ENCODE measurements around the gene SEC16A. TPM values are rescaled to one million over a fixed set of nuclear protein-coding genes. Genes with fewer than 3 reads are reported as not detected.
"Not testable (repeated sequence)": the region's sequence is repeated elsewhere in the genome, so short reads cannot be mapped to it uniquely, and the experiment has no call there.

SEC16A gene
- total and polyA plus RNA-seq, 2 experiments from 2014 or later, result 42.0 to 42.7 TPM

- peak overlapping the region; percentile 82 for H3K27ac ChIP-seq
- 23% methylated on average over 44 of the region's 71 CpGs for WGBS (ENCODE audit: low lambda C conversion rate, missing lambda C conversion rate)
- TF ChIP-seq EZH2phosphoT487 (IDR thresholded peaks at IDR 0.05; ENCODE audit: low read depth, severe bottlenecking, unreplicated experiment) (no peak), EZH2 (IDR thresholded peaks at IDR 0.05; ENCODE audit: borderline replicate concordance) (no peak)
- TF ChIP-seq, protein P1, sequence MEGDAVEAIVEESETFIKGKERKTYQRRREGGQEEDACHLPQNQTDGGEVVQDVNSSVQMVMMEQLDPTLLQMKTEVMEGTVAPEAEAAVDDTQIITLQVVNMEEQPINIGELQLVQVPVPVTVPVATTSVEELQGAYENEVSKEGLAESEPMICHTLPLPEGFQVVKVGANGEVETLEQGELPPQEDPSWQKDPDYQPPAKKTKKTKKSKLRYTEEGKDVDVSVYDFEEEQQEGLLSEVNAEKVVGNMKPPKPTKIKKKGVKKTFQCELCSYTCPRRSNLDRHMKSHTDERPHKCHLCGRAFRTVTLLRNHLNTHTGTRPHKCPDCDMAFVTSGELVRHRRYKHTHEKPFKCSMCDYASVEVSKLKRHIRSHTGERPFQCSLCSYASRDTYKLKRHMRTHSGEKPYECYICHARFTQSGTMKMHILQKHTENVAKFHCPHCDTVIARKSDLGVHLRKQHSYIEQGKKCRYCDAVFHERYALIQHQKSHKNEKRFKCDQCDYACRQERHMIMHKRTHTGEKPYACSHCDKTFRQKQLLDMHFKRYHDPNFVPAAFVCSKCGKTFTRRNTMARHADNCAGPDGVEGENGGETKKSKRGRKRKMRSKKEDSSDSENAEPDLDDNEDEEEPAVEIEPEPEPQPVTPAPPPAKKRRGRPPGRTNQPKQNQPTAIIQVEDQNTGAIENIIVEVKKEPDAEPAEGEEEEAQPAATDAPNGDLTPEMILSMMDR (IDR thresholded peaks at IDR 0.05; ENCODE audit: poor library complexity), result no peak
- H3K9me2 ChIP-seq (replicated peaks; ENCODE audit: insufficient read depth), result no peaks in the 10 kb centered on the region
- no peaks in the 10 kb centered on the region for H3K27me3 ChIP-seq
- H3K4me1 ChIP-seq (ENCODE audit: insufficient read depth), result peaks cover 15% of the 10 kb centered on the region
- peaks cover 50% of the 10 kb centered on the region for H3K79me2 ChIP-seq
- H2AFZ ChIP-seq, result peak overlapping the region; percentile 76
- H4K20me1 ChIP-seq (ENCODE audit: insufficient read depth, poor library complexity, severe bottlenecking), result peaks cover 4% of the 10 kb centered on the region
- peak overlapping the region; percentile 80 for H3K4me3 ChIP-seq
- H3K9me3 ChIP-seq (ENCODE audit: low read depth), result no peaks in the 10 kb centered on the region
- H3K36me3 ChIP-seq (replicated peaks; ENCODE audit: insufficient read depth, low read depth), result no peaks in the 10 kb centered on the region
- peak overlapping the region; percentile 99 for H3K4me2 ChIP-seq
- DNase-seq (ENCODE audit: low spot score), result peak; percentile 60
These were observed 73.0 kb downstream of the SEC16A start for GRCh38 chr9:136409557-136410455.

DNA sequence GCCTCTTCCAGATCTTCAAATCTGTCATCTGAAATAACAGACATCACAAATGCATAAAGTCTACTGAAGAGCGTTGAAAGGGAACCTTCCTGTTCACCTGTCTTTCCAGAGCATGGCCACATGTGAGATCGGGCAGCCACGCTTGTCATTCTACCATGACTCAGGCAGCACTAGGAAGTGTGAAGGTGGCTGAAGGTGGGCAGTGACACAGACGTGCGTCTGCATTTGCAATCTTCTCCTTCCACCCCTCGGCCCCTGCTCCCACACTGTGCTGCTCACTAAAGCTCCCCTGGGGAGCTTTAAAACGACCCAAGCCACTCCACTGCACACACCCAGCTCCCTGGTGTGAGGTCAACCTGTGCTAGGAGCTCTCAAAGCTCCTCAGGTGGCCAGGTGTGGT, 74.9 kb downstream of the SEC16A start:
- DNase-seq (ENCODE audit: low spot score), result no peak
- no peak overlapping the region for H2AFZ ChIP-seq
- H3K9me3 ChIP-seq (ENCODE audit: low read depth), result no peaks in the 10 kb centered on the region
- H3K79me2 ChIP-seq, result peaks cover 41% of the 10 kb centered on the region
- H3K4me3 ChIP-seq, result no peak overlapping the region
- TF ChIP-seq, protein P1 (IDR thresholded peaks at IDR 0.05; ENCODE audit: poor library complexity), result no peak
- no peak for TF ChIP-seq EZH2phosphoT487 (IDR thresholded peaks at IDR 0.05; ENCODE audit: low read depth, severe bottlenecking, unreplicated experiment)
- no peak for TF ChIP-seq EZH2 (IDR thresholded peaks at IDR 0.05; ENCODE audit: borderline replicate concordance)
- peaks cover 4% of the 10 kb centered on the region for H4K20me1 ChIP-seq (ENCODE audit: insufficient read depth, poor library complexity, severe bottlenecking)
- no peak overlapping the region for H3K27ac ChIP-seq
- no peaks in the 10 kb centered on the region for H3K9me2 ChIP-seq (replicated peaks; ENCODE audit: insufficient read depth)
- H3K36me3 ChIP-seq (replicated peaks; ENCODE audit: insufficient read depth, low read depth), result no peaks in the 10 kb centered on the region
- no peak overlapping the region for H3K4me2 ChIP-seq
- WGBS (ENCODE audit: low lambda C conversion rate, missing lambda C conversion rate), result 89% methylated on average over 7 of the region's 7 CpGs
- H3K4me1 ChIP-seq (ENCODE audit: insufficient read depth), result peaks cover 15% of the 10 kb centered on the region
- H3K27me3 ChIP-seq, result no peaks in the 10 kb centered on the region

- not testable (repeated sequence) for H3K36me3 ChIP-seq (replicated peaks; ENCODE audit: insufficient read depth, low read depth); H4K20me1 ChIP-seq (ENCODE audit: insufficient read depth, poor library complexity, severe bottlenecking); H3K4me3 ChIP-seq; H2AFZ ChIP-seq; H3K9me3 ChIP-seq (ENCODE audit: low read depth); H3K9me2 ChIP-seq (replicated peaks; ENCODE audit: insufficient read depth); H3K27ac ChIP-seq; DNase-seq (ENCODE audit: low spot score); H3K27me3 ChIP-seq; H3K4me2 ChIP-seq
- H3K4me1 ChIP-seq (ENCODE audit: insufficient read depth), result peaks cover 13% of the 10 kb centered on the region
- WGBS (ENCODE audit: low lambda C conversion rate, missing lambda C conversion rate), result 95% methylated on average over 24 of the region's 28 CpGs
- H3K79me2 ChIP-seq, result peaks cover 32% of the 10 kb centered on the region
These were observed 75.8 kb downstream of the SEC16A start for GRCh38 chr9:136407061-136407460.

DNA sequence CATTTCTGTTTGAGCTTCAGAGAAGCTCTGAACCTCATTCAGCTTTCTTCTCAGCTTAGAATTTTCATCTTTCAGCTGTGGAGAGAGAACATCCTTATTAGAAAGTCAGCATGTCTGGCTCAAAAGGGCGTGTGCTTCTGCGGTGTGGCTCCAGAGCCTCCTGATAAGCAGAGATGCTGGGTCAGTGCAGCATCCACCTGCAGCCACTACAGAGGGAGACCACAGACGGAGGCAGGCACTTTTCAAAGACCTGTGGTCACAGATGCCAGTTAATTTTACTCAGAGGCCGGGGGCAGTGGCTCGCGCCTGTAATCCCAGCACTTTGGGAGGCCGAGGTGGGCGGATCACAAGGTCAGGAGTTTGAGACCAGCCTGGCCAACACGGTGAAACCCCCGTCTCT, 76.9 kb downstream of the SEC16A start:
- H3K79me2 ChIP-seq, result peaks cover 21% of the 10 kb centered on the region
- H3K27me3 ChIP-seq; H3K4me3 ChIP-seq; H3K9me2 ChIP-seq (replicated peaks; ENCODE audit: insufficient read depth); H3K4me2 ChIP-seq; H4K20me1 ChIP-seq (ENCODE audit: insufficient read depth, poor library complexity, severe bottlenecking); H3K9me3 ChIP-seq (ENCODE audit: low read depth); H2AFZ ChIP-seq; DNase-seq (ENCODE audit: low spot score); H3K27ac ChIP-seq; H3K36me3 ChIP-seq (replicated peaks; ENCODE audit: insufficient read depth, low read depth); H3K4me1 ChIP-seq (ENCODE audit: insufficient read depth): not testable (repeated sequence)
- 98% methylated on average over 10 of the region's 10 CpGs for WGBS (ENCODE audit: low lambda C conversion rate, missing lambda C conversion rate)
